PC-3 (cell line): ENCODE data around the gene RAPGEF4. TPM values are rescaled to one million over a fixed set of nuclear protein-coding genes. Genes with fewer than 3 reads are reported as not detected.

Experiments used
- ATAC-seq: fragments of 200-7000 bp; cut with Tn5 transposase; 2 replicates; pipeline ENCODE4 v1.9.1; 2020; ENCODE audit warnings: mild to moderate bottlenecking, moderate library complexity
- BruUV-seq: library from RNA; stranded (reverse); fragments of 400-500 nt; replicated peaks from 2 replicates; lab custom pipeline; 2021; lab: Mats Ljungman, UMichigan
- CTCF ChIA-PET: fragments of 300-600 bp; sonication (Branson Sonifier 250); formaldehyde crosslinking; loops from one replicate; lab custom pipeline; 2022; ENCODE audit warnings: antibody characterized with exemption; lab: Charles Lee
- POLR2A ChIA-PET: fragments of 300-600 bp; sonication (Branson Sonifier 250); formaldehyde crosslinking; loops from one replicate; lab custom pipeline; 2022; ENCODE audit warnings: antibody characterized with exemption; ENCODE audit not compliant: unreplicated experiment; lab: Charles Lee
- DNase-seq: peaks from one replicate; pipeline ENCODE4 v3.0.0-alpha.2; 2015
- H2AFZ ChIP-seq: fragments of 300-600 bp; sonication (generic); 2 replicates; pipeline ENCODE4 v1.6.0; 2016; ENCODE audit warnings: antibody characterized with exemption, low read length
- H3F3A ChIP-seq: fragments of 300-600 bp; sonication (generic); one replicate; pipeline ENCODE4 v1.6.0; 2017; ENCODE audit warnings: antibody characterized with exemption, low read length, control low read depth, mild to moderate bottlenecking; ENCODE audit not compliant: unreplicated experiment
- H3K27ac ChIP-seq: fragments of 300-600 bp; sonication (generic); 2 replicates; pipeline ENCODE4 v1.5.1; 2016; ENCODE audit warnings: mild to moderate bottlenecking, low read length
- H3K27me3 ChIP-seq: fragments of 300-600 bp; sonication (generic); 2 replicates; pipeline ENCODE4 v1.6.1; 2016; ENCODE audit warnings: low read length, mixed read lengths
- H3K36me3 ChIP-seq: fragments of 300-600 bp; sonication (generic); 2 replicates; pipeline ENCODE4 v1.6.1; 2016; ENCODE audit warnings: low read depth, mixed run types, low read length, mixed read lengths
- H3K4me1 ChIP-seq: fragments of 300-600 bp; sonication (generic); 2 replicates; pipeline ENCODE4 v1.5.1; 2016; ENCODE audit warnings: low read length; ENCODE audit not compliant: insufficient read depth
- H3K4me2 ChIP-seq: fragments of 300-600 bp; sonication (generic); 2 replicates; pipeline ENCODE4 v1.6.0; 2016; ENCODE audit warnings: low read length
- H3K4me3 ChIP-seq: fragments of 300-600 bp; sonication (generic); 2 replicates; pipeline ENCODE4 v1.5.1; 2016; ENCODE audit warnings: mild to moderate bottlenecking, low read length, mixed read lengths
- H3K79me2 ChIP-seq: fragments of 300-600 bp; sonication (generic); 2 replicates; pipeline ENCODE4 v1.6.1; 2017; ENCODE audit warnings: low read length, mixed read lengths
- H3K9ac ChIP-seq: fragments of 300-600 bp; sonication (generic); 2 replicates; pipeline ENCODE4 v1.6.0; 2016; ENCODE audit warnings: mild to moderate bottlenecking, low read length
- H3K9me2 ChIP-seq: fragments of 300-600 bp; sonication (generic); replicated peaks from 2 replicates; pipeline ENCODE4 v1.6.1; 2016; ENCODE audit warnings: mixed run types, low read length, mixed read lengths
- H3K9me3 ChIP-seq: fragments of 300-600 bp; sonication (generic); 2 replicates; pipeline ENCODE4 v1.6.1; 2016; ENCODE audit warnings: low read length, mixed read lengths
- H4K20me1 ChIP-seq: fragments of 300-600 bp; sonication (generic); 2 replicates; pipeline ENCODE4 v1.6.1; 2016; ENCODE audit warnings: low read length, mixed read lengths
- EZH2 ChIP-seq: fragments of 300-600 bp; sonication (generic); IDR thresholded peaks from one replicate; pipeline ENCODE4 v1.6.1; 2017; ENCODE audit warnings: antibody characterized with exemption, mild to moderate bottlenecking, low read length; ENCODE audit not compliant: unreplicated experiment
- EZH2phosphoT487 ChIP-seq: fragments of 300-600 bp; sonication (generic); IDR thresholded peaks from 2 replicates; pipeline ENCODE4 v1.6.1; 2018; ENCODE audit warnings: mild to moderate bottlenecking, antibody characterized with exemption, low read length, borderline replicate concordance
- intact Hi-C: fragments of 100-400 bp; cut with micrococcal nuclease; formaldehyde crosslinking; loops from 2 replicates; pipeline ENCODE4 v1.9.0; 2023
- total RNA-seq: library from RNA; depleted of rRNA; stranded (reverse); fragments of >200 nt; gene quantifications from 2 replicates; pipeline ENCODE4 v1.2.3, GENCODE V29; 2014
- TF ChIP-seq, protein P1 (sequence below): fragments of 300-600 bp; sonication (generic); conservative IDR thresholded peaks from 2 replicates; pipeline ENCODE4 v1.5.1; 2017; ENCODE audit warnings: antibody characterized with exemption, low read depth, mild to moderate bottlenecking, low read length

Gene RAPGEF4
- total RNA-seq, 1 experiment from 2014 or later = 0.87 TPM

DNA sequence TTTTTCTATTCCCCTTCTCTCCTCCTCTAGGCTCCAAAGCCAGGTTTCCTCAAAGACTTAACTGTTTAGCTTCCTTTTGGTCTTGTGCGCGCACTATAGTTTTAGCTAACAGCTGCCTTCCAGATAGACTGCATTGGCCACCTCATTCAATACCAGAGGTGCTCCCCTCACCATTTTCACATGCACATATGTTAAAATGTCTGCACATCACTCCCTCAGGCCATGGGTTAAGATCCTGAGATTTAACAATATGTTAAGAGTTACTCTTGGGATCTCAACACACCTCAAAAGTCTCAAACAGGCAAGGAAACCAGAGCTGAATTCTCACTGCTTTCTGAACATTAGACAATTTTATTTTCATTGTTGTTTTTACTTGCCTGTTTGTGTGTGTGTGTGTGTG lies 259.2 kb downstream of the RAPGEF4 start:
- POLR2A ChIA-PET = interaction anchor here (0.6 to 0.7 kb wide), 3 partner anchors 10 to 380 kb away, joined by 5 read pairs; no protein-coding TSS in a partner anchor

DNA sequence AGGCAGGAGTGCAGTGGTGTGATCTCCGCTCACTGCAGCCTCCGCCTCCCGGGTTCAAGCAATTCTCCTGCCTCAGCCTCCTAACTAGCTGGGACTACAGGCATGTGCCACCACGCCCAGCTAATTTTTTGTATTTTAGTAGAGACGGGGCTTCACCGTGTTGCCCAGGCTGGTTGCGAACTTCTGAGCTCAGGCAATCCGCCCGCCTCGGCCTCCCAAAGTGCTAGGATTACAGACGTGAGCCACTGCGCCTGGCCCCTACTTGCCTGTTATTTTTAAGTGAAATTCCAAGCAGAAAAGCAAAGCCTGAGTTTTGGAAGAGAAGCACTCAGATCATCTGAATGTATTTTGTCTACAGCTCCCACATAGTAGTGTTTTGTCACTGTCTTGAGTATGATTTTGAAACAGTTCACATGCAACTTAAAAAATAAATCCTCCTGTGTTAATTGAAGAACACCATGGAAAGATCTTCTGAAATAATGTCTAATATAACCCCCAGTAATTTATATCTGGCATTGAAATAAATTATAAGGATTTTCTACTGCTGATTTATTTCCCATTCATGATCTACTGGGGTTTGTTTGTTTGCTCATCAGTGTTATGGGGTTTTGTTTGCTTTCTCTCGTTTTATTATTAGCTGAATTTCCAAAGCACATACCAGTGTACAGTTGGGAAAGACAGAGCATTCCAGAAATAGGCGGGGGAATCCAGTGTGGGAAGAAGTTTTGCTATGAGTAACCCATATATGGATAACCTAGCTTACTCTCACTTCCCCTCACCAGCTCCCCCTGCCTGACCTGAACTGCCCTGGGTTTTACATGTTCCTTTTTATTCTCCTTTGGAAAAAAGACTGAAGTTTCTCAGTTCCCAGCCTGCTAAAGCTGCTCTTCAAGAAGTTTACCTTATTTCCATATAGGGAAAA lies 259.9 kb downstream of the RAPGEF4 start:
- Histone ChIP-seq H3K9me3 (no peaks in the 10 kb centered on the region), H3K4me1 (peaks cover 41% of the 10 kb centered on the region), H4K20me1 (no peaks in the 10 kb centered on the region), H3K79me2 (no peaks in the 10 kb centered on the region), H3K4me3 (no peak overlapping the region), H2AFZ (no peak overlapping the region), H3K9ac (no peak overlapping the region), H3F3A (no peaks in the 10 kb centered on the region), H3K27me3 (no peaks in the 10 kb centered on the region), H3K4me2 (peak overlapping the region; percentile 46), H3K36me3 (no peaks in the 10 kb centered on the region), H3K9me2 (no peaks in the 10 kb centered on the region), H3K27ac (peak overlapping the region; percentile 30)
- ChIA-PET POLR2A (interaction anchor here (0.6 to 0.7 kb wide), 3 partner anchors 10 to 64 kb away, joined by 3 to 5 read pairs (median 4); no protein-coding TSS in a partner anchor), CTCF (interaction anchor here (0.6 to 0.7 kb wide), 2 partner anchors 49 to 65 kb away, joined by 3 to 4 read pairs; no protein-coding TSS in a partner anchor)
- intact Hi-C loops = no loop called here
- TF ChIP-seq EZH2phosphoT487 = no peak
- TF ChIP-seq, protein P1, sequence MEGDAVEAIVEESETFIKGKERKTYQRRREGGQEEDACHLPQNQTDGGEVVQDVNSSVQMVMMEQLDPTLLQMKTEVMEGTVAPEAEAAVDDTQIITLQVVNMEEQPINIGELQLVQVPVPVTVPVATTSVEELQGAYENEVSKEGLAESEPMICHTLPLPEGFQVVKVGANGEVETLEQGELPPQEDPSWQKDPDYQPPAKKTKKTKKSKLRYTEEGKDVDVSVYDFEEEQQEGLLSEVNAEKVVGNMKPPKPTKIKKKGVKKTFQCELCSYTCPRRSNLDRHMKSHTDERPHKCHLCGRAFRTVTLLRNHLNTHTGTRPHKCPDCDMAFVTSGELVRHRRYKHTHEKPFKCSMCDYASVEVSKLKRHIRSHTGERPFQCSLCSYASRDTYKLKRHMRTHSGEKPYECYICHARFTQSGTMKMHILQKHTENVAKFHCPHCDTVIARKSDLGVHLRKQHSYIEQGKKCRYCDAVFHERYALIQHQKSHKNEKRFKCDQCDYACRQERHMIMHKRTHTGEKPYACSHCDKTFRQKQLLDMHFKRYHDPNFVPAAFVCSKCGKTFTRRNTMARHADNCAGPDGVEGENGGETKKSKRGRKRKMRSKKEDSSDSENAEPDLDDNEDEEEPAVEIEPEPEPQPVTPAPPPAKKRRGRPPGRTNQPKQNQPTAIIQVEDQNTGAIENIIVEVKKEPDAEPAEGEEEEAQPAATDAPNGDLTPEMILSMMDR = peak; percentile 57
- DNase-seq = peak; percentile 90
- ATAC-seq = peak; percentile 99
- BruUV-seq = no TSS peak

More for the DNA sequence above, 259.2 kb downstream of the RAPGEF4 start:
- Histone ChIP-seq H3K4me2 (no peak overlapping the region), H3K36me3 (no peaks in the 10 kb centered on the region), H2AFZ (no peak overlapping the region), H3K27ac (no peak overlapping the region), H3K9ac (no peak overlapping the region), H4K20me1 (no peaks in the 10 kb centered on the region), H3K4me1 (peaks cover 39% of the 10 kb centered on the region), H3F3A (no peaks in the 10 kb centered on the region), H3K4me3 (no peak overlapping the region), H3K27me3 (no peaks in the 10 kb centered on the region), H3K79me2 (no peaks in the 10 kb centered on the region), H3K9me2 (no peaks in the 10 kb centered on the region), H3K9me3 (no peaks in the 10 kb centered on the region)
- no TSS peak for BruUV-seq
- no peak for DNase-seq
- CTCF ChIA-PET = no interaction called here
- intact Hi-C loops = no loop called here
- ATAC-seq = no peak
- TF ChIP-seq EZH2 = no peak
- no peak for TF ChIP-seq EZH2phosphoT487
- TF ChIP-seq, protein P1 = no peak
